AG09309 (cell line): ENCODE measurements around the gene TRIM31.
A peak's percentile ranks its signal among the peaks of the same experiment; 100 is the strongest.

Experiments used
- DNase-seq: peaks from one replicate; pipeline ENCODE4 v3.0.0-alpha.2; 2010; ENCODE audit warnings: low read depth
- H3K4me3 ChIP-seq: 2 replicates; pipeline ENCODE4 v1.5.1; 2011; ENCODE audit warnings: mild to moderate bottlenecking, low read depth, low read length, moderate library complexity; ENCODE audit not compliant: control insufficient read depth
- TF ChIP-seq, protein P1 (sequence below): IDR thresholded peaks from 2 replicates; pipeline ENCODE4 v1.5.1; 2011; ENCODE audit warnings: mild to moderate bottlenecking, low read depth, low read length, inconsistent platforms; ENCODE audit not compliant: insufficient read depth, control insufficient read depth; ENCODE audit errors: missing control alignments

The TRIM31 gene

DNA sequence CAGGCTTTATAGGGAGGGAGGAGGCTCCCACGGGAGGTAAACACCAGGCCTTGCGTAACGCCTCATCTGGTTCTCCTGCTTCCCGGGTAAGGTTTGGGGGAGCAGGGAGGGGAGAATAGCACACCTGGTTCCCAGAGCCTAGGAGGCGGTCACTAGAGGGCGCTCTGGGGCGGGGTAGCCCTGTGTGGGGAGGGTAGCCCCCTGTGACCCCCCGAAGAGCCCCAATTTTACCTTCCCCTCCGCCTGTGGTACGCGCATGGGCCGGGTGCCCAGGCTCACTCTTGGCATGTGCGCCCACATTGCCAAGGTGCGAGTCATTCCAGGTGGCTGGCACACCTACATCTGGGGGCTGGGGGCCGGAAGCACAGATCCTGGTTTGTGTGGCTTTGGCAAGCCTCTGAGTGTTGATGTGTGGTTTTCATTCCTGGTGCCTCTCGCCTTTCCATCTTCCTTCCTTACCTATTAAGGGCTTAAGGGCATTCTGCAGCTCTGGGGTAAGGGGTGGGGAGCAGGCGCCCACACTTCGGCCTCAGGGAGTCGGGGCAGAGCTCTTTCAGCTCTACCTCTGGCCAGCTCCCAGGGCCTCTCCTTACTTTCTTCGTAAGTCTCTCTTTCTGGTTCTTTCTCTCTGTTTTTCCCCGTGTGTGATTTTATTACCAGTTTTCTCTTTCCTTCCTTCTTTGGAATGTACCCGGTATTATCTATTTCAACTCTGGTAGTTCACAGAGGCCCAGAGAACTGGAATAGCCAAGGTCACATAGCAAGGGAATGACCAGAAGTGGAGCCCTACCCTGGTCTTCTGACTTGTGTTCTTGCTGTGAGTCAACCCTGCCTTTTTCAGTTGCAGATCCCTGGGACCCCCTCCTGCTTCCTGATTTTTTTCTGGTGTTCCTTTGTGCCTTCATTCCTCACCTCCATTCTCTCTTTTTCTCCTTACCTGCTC is 36.8 kb downstream of the TRIM31 start:
- no peak overlapping the region for H3K4me3 ChIP-seq
- no peak for DNase-seq
- TF ChIP-seq, protein P1, sequence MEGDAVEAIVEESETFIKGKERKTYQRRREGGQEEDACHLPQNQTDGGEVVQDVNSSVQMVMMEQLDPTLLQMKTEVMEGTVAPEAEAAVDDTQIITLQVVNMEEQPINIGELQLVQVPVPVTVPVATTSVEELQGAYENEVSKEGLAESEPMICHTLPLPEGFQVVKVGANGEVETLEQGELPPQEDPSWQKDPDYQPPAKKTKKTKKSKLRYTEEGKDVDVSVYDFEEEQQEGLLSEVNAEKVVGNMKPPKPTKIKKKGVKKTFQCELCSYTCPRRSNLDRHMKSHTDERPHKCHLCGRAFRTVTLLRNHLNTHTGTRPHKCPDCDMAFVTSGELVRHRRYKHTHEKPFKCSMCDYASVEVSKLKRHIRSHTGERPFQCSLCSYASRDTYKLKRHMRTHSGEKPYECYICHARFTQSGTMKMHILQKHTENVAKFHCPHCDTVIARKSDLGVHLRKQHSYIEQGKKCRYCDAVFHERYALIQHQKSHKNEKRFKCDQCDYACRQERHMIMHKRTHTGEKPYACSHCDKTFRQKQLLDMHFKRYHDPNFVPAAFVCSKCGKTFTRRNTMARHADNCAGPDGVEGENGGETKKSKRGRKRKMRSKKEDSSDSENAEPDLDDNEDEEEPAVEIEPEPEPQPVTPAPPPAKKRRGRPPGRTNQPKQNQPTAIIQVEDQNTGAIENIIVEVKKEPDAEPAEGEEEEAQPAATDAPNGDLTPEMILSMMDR: peak; percentile 51

DNA sequence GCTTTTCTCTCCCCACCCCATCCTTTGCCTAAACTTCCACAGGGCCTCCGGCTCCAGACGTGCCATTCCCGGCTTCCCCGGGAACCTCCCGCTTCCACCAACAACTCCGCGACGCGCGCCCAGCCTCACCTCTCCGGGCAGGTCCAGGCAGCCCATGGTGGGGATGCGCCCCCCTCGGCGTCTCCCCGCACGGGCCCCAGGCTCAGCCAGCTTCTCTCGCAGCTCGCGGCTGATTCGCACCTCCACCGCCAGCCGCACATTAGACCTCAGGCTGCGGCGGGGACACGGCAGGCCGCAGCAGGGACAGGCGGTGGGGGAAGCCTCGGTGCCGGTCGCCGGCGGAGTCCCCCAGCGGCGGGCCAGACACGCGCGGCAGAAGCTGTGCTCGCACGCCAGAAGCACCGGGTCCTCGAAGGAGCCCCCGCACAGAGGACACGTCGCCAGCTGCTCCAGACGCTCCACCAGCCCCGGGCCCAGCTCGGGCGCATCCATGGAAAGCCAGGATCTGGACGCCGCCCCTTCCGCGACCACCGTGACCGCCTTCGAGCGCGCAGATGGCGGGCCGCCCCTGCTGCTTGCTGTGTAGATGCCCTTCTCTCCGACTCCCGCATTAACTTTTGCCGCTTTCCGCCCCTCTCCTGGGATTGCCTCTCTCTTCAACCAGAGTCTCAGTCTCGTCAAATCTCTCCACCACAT is 37.6 kb downstream of the TRIM31 start, which contains the start of gene RNF39:
TSS of gene RNF39 (minus strand) at position 676 of the 696 bp plus-strand sequence. CDS start at position 492, 184 bp downstream.
- TF ChIP-seq, protein P1: no peak
- H3K4me3 ChIP-seq: no peak within 1 kb of the TSS; the same call in 1 of the 2 replicates
- DNase-seq: no peak

DNA sequence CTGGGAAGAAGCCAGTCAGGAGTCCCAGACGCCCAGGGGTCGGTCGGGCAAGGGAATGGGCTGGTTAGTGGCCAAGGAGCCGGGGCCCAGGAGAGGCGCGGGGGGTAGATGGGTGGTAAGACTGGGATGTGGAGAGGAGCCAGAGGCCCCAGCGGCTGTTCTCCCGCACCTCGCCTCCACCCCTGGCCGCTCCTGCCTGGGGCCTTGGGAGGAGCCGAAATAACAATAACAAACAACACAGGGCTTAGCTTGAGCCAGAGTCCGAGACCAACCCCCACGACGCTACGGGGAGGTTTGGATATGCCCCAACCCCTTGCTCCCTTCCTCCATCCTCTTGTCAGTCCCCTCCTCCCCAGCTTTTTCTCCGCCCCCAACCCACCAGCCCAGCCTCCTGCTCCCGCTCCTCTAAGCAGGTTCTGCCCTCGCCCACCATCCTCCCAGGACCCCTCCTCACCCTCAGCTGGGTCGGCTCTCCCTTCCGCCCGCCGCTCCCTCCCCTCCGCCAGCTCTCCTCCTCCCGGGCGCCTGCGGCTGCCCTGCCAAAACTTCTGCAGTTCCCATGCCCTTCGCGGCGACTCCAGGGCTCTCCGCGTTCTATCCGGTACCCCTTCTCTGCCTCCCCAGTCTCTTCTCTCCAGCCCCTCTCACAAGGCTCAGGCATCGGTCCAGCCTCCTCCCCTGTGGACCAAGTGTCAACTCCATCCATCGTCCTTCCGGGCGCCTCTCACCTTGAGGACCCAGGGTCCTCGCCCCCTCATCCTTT is 38.4 kb downstream of the TRIM31 start:
- H3K4me3 ChIP-seq: no peak overlapping the region; the same call in 1 of the 2 replicates
- TF ChIP-seq, protein P1: no peak
- no peak for DNase-seq

DNA sequence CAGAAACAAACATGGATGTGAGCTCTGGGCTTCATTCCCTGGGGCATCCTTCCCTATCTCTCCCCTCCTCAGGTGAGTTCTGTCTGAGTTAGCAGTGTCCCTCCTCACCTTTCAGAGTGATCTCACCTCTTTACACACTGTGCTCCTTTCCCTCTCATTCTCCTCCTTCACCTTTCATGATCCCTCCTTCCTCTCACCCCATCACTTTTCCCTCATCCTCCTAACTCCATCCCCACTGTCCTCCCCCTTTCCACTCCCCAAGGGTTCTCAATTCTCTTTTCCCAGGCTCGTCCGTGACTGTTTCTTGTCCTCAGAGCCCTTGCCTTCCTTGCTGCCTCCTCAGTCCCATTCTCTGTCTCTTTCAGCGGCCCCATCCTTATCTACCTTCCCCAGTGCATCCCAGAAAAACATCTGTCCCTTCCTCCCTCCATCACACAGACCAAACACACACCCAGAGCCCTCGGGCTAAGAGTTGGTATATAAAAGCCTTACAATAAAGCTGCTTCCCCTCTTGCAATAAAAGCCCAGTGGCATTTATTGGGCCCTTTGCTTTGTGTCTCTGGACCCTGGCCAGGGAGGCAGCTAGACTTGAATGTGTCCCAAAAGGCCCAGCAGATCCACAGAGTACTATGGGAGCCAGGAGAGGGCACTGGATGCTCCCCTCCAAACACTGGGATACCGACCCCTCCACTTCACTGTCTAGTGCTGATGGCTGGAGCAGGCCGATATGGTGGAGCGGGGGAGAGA is 39.2 kb downstream of the TRIM31 start:
- TF ChIP-seq, protein P1: no peak
- no peak for DNase-seq
- no peak overlapping the region for H3K4me3 ChIP-seq

DNA sequence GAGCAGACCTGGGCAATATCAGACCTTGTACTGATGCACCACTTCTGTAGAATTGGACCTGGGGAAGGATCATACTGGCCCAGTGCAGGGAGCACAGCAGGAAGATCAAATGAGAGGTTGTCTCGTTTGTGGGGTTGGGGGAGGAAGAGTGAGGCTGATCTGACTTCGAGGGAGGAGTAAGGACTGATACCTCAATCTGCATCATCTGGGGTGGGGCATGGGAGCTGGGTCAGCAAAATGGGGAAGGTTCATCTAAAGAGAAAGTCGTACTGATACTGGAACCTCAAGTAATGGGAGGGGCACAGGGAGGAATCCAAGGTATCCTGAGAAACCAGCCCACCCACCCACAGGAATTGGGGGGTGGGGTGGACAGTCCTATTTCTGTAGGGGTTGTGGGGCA is 41.0 kb downstream of the TRIM31 start:
- TF ChIP-seq, protein P1: no peak
- H3K4me3 ChIP-seq: no peak overlapping the region
- DNase-seq: no peak
